Measurements from ENCODE around the gene TMEM176B. TPM values are rescaled to one million over a fixed set of nuclear protein-coding genes. Genes with fewer than 3 reads are reported as not detected.
A peak's percentile ranks its signal among the peaks of the same experiment; 100 is the strongest.
"Not testable (repeated sequence)": the region's sequence is repeated elsewhere in the genome, so short reads cannot be mapped to it uniquely, and the experiment has no call there.

The TMEM176B gene
- total RNA-seq, 2 donors from 2014 or later: 21.0 to 25.2 TPM

DNA sequence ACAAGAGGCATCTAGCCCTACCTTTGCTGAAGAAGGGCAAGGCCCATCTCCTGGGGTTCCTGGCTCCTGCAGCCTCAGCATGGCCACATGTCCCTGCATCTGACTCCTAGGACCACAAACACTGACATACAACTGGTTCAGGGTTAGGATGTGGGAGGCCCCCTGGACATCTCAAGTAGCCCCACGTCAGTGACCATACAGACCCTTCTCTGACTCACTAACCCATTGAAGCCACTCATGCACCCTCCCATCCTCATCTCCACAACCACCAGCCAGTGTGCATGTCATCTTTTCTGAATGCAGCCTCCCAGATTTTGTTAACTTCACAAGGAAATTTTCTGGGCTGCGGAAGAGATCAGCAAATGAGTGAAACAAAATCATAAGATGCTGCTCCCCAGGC is 18.2 kb downstream of the TMEM176B start:
- H3K9me3 ChIP-seq: no peaks in the 10 kb centered on the region
- DNase-seq (ENCODE audit: low spot score): no peak
- H3K4me3 ChIP-seq: no peak overlapping the region
- no peaks in the 10 kb centered on the region for H3K36me3 ChIP-seq
- ATAC-seq (ENCODE audit: insufficient number of reproducible peaks, low FRiP score, low read depth): no peak
- no peaks in the 10 kb centered on the region for H3K27me3 ChIP-seq (replicated peaks; ENCODE audit: insufficient read depth)
- TF ChIP-seq, protein P1, sequence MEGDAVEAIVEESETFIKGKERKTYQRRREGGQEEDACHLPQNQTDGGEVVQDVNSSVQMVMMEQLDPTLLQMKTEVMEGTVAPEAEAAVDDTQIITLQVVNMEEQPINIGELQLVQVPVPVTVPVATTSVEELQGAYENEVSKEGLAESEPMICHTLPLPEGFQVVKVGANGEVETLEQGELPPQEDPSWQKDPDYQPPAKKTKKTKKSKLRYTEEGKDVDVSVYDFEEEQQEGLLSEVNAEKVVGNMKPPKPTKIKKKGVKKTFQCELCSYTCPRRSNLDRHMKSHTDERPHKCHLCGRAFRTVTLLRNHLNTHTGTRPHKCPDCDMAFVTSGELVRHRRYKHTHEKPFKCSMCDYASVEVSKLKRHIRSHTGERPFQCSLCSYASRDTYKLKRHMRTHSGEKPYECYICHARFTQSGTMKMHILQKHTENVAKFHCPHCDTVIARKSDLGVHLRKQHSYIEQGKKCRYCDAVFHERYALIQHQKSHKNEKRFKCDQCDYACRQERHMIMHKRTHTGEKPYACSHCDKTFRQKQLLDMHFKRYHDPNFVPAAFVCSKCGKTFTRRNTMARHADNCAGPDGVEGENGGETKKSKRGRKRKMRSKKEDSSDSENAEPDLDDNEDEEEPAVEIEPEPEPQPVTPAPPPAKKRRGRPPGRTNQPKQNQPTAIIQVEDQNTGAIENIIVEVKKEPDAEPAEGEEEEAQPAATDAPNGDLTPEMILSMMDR (IDR thresholded peaks at IDR 0.05): no peak
- no peak overlapping the region for H3K27ac ChIP-seq
- H3K4me1 ChIP-seq (ENCODE audit: control insufficient read depth in 1 of 2, low read depth in 2 of 2): no peaks in the 10 kb centered on the region

DNA sequence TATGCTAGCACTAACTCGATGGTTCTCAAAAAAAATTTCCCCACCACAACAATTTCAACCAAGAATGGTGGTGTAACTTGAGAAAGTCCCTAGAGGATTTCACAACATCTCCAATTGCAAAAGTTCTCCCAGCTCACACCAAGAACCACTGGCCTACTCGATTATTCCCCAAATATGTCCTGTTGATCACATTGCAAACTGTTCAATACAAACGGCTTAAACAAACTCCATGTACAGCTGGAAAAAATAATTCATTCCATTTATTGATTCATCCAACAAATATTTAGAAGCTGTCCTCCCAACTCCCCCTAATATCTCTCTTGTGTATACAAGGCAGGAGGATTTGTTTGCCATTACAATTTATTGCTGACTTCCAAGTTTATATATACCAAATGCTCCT is 19.1 kb downstream of the TMEM176B start:
- no peak overlapping the region for H3K27ac ChIP-seq
- no peaks in the 10 kb centered on the region for H3K9me3 ChIP-seq
- TF ChIP-seq, protein P1 (IDR thresholded peaks at IDR 0.05): no peak
- H3K4me1 ChIP-seq (ENCODE audit: control insufficient read depth in 1 of 2, low read depth in 2 of 2): no peaks in the 10 kb centered on the region
- H3K4me3 ChIP-seq: no peak overlapping the region
- no peaks in the 10 kb centered on the region for H3K36me3 ChIP-seq
- no peak for DNase-seq (ENCODE audit: low spot score)
- ATAC-seq (ENCODE audit: insufficient number of reproducible peaks, low FRiP score, low read depth): no peak
- H3K27me3 ChIP-seq (replicated peaks; ENCODE audit: insufficient read depth): no peaks in the 10 kb centered on the region

DNA sequence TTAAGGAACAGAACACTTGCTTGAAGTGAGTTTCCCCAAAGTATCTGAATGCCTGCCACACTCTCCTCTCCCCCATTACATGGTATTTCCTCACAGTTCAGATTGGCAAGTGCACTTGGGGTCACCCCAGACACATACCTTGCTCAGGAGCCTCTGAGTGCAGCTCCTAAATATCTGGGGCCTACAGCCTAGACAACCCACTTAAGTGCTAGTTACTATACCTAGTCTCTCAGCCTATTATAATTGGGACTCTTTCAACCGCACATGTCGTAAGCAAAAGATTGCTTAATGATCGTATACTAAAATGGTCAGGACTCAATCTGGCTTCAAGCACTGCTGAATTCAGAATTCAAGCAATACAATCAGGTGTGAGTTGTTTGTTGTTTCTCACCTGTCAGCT is 19.9 kb downstream of the TMEM176B start:
- H3K4me3 ChIP-seq: no peak overlapping the region
- no peaks in the 10 kb centered on the region for H3K4me1 ChIP-seq (ENCODE audit: control insufficient read depth in 1 of 2, low read depth in 2 of 2)
- H3K9me3 ChIP-seq: no peaks in the 10 kb centered on the region
- no peaks in the 10 kb centered on the region for H3K27me3 ChIP-seq (replicated peaks; ENCODE audit: insufficient read depth)
- no peak overlapping the region for H3K27ac ChIP-seq
- ATAC-seq (ENCODE audit: insufficient number of reproducible peaks, low FRiP score, low read depth) (no peak), DNase-seq (ENCODE audit: low spot score) (no peak)
- no peaks in the 10 kb centered on the region for H3K36me3 ChIP-seq
- TF ChIP-seq, protein P1 (IDR thresholded peaks at IDR 0.05): no peak

DNA sequence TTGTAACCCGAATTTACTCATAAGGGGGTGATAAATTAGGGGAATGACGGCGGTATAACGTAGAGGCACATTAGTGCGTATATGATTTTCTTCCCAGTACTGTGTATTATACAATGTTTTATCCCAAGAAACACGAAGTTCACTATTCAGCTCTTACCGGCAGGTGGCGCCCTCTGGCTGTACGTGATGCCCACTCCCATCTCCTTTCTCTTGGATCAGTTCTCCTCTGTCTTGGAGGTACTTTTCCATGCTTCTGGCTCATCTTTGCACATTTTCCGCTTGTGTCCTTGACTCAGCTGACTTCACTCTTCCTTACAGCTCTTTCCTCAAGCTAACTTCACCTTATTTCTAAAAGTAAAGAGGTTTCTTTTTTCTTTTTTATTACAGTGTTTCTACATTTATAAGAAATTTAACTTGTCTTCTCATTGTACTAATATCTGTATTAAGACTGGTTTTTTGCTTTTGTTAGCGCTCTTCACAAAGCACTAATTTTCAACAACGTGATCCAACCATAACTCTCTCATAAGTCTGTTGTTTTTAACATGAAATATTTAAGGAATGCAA is 21.3 kb downstream of the TMEM176B start:
- no peaks in the 10 kb centered on the region for H3K4me1 ChIP-seq (ENCODE audit: control insufficient read depth in 1 of 2, low read depth in 2 of 2)
- H3K36me3 ChIP-seq: no peaks in the 10 kb centered on the region
- H3K4me3 ChIP-seq: no peak overlapping the region
- TF ChIP-seq, protein P1 (IDR thresholded peaks at IDR 0.05): peak; percentile 43
- DNase-seq (ENCODE audit: low spot score): no peak
- H3K9me3 ChIP-seq: no peaks in the 10 kb centered on the region
- H3K27ac ChIP-seq: no peak overlapping the region
- no peaks in the 10 kb centered on the region for H3K27me3 ChIP-seq (replicated peaks; ENCODE audit: insufficient read depth)
- no peak for ATAC-seq (ENCODE audit: insufficient number of reproducible peaks, low FRiP score, low read depth)

DNA sequence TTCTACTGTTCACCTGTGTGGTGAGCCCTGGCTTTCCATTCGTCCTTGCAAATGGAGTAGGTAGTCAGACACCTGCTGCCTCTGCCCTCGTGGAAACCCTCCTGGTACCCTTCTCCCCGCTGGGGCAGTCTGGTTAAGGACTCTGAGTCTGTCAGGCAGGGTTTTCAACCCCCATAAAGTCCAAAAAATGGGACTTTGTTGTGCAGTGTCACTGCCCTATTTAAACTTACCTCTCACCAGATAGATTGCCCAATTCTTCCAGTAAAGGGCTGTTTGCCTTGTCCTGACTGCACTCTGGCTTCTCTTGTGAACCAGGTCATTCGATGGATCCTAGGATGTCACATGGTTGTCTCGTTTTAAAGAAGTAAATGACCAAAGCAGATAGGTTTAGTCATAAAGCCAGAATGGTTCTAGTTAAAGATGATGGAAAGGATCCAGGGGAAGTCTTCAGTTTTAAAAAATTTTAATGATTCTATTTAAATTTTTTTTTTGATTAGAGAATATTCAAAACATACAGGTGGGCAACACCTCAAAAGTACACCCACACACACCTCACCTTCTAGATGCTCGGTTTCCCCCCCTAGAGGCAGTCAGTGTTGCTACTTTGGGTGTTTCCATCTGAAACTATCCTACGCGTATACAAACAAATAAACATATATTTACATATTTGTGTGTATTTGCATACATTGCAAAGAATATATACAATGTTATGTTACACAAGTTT is 22.0 kb downstream of the TMEM176B start:
- DNase-seq (ENCODE audit: low spot score): no peak
- no peaks in the 10 kb centered on the region for H3K9me3 ChIP-seq
- no peak overlapping the region for H3K27ac ChIP-seq
- H3K36me3 ChIP-seq: no peaks in the 10 kb centered on the region
- no peaks in the 10 kb centered on the region for H3K4me1 ChIP-seq (ENCODE audit: control insufficient read depth in 1 of 2, low read depth in 2 of 2)
- no peak overlapping the region for H3K4me3 ChIP-seq
- TF ChIP-seq, protein P1 (IDR thresholded peaks at IDR 0.05): no peak
- H3K27me3 ChIP-seq (replicated peaks; ENCODE audit: insufficient read depth): no peaks in the 10 kb centered on the region
- no peak for ATAC-seq (ENCODE audit: insufficient number of reproducible peaks, low FRiP score, low read depth)

DNA sequence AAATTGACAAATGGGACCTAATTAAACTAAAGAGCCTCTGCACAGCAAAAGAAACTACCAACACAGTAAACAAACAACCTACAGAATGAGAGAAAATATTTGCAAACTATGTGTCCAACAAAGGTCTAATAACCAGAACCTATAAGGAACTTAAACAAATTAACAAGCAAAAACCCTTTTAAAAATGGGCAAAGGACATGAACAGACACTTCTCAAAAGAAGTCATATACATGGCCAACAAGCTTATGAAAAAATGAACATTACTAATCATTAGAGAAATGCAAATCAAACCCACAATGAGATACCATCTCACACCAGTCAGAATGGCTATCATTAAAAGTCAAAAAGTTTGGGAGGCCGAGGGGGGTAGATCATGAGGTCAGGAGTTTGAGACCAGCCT is 26.0 kb downstream of the TMEM176B start:
- ATAC-seq (ENCODE audit: insufficient number of reproducible peaks, low FRiP score, low read depth); H3K27me3 ChIP-seq (replicated peaks; ENCODE audit: insufficient read depth); H3K4me1 ChIP-seq (ENCODE audit: control insufficient read depth in 1 of 2, low read depth in 2 of 2); H3K9me3 ChIP-seq; DNase-seq (ENCODE audit: low spot score); H3K36me3 ChIP-seq; H3K27ac ChIP-seq; H3K4me3 ChIP-seq: not testable (repeated sequence)
